ENCODE results near the gene ZIC4.

DNA sequence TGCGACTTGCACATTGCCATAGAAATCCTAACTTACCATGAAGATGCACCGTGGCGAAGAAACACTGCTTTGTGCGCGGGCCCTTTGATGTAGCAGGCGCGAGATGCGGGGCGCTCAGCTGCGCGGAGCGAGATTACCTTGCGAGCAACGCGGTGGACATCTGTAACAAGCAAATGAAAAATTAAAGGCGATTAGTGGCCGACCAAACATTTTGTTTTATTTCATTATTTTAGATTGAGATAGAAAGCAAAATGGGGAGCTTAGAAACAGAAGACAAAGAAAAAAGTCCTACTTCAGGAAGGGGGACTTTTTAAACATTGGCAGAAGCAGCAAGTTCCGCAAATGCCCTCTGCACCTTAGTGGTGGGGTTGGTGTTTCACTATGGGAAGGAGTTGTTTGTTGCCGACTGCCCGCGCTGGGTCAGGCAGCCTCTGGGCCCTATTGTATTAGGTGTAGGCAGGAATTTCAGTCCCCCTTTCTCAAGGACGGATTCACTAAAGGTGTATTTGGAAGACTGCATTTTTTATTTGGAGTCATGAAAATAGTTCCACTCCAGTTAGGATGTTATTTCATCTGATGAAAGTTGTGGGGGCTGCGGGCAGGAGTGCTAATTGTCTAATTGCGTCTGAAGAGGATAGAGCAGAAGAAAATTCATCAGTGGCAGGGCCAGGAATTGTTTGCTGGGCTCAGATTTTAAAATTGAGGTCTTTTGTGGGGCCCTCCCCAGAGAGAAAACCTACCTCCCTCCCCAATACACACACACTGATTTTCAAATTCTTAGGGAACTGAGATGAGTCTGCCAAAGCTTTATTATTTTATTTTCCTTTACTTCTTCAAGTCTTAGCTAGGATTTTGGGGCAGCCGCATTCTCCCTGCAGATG lies 17.4 kb downstream of the ZIC4 start:
- TF ChIP-seq, protein P1, sequence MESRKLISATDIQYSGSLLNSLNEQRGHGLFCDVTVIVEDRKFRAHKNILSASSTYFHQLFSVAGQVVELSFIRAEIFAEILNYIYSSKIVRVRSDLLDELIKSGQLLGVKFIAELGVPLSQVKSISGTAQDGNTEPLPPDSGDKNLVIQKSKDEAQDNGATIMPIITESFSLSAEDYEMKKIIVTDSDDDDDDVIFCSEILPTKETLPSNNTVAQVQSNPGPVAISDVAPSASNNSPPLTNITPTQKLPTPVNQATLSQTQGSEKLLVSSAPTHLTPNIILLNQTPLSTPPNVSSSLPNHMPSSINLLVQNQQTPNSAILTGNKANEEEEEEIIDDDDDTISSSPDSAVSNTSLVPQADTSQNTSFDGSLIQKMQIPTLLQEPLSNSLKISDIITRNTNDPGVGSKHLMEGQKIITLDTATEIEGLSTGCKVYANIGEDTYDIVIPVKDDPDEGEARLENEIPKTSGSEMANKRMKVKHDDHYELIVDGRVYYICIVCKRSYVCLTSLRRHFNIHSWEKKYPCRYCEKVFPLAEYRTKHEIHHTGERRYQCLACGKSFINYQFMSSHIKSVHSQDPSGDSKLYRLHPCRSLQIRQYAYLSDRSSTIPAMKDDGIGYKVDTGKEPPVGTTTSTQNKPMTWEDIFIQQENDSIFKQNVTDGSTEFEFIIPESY (IDR thresholded peaks at IDR 0.05) = no peak
- TF ChIP-seq, protein P2, sequence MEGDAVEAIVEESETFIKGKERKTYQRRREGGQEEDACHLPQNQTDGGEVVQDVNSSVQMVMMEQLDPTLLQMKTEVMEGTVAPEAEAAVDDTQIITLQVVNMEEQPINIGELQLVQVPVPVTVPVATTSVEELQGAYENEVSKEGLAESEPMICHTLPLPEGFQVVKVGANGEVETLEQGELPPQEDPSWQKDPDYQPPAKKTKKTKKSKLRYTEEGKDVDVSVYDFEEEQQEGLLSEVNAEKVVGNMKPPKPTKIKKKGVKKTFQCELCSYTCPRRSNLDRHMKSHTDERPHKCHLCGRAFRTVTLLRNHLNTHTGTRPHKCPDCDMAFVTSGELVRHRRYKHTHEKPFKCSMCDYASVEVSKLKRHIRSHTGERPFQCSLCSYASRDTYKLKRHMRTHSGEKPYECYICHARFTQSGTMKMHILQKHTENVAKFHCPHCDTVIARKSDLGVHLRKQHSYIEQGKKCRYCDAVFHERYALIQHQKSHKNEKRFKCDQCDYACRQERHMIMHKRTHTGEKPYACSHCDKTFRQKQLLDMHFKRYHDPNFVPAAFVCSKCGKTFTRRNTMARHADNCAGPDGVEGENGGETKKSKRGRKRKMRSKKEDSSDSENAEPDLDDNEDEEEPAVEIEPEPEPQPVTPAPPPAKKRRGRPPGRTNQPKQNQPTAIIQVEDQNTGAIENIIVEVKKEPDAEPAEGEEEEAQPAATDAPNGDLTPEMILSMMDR (IDR thresholded peaks at IDR 0.05; ENCODE audit: low read depth, low read length, missing input control) = no peak
- TF ChIP-seq, protein P3, sequence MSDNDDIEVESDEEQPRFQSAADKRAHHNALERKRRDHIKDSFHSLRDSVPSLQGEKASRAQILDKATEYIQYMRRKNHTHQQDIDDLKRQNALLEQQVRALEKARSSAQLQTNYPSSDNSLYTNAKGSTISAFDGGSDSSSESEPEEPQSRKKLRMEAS (IDR thresholded peaks at IDR 0.05) = no peak
- TF ChIP-seq, protein P4, sequence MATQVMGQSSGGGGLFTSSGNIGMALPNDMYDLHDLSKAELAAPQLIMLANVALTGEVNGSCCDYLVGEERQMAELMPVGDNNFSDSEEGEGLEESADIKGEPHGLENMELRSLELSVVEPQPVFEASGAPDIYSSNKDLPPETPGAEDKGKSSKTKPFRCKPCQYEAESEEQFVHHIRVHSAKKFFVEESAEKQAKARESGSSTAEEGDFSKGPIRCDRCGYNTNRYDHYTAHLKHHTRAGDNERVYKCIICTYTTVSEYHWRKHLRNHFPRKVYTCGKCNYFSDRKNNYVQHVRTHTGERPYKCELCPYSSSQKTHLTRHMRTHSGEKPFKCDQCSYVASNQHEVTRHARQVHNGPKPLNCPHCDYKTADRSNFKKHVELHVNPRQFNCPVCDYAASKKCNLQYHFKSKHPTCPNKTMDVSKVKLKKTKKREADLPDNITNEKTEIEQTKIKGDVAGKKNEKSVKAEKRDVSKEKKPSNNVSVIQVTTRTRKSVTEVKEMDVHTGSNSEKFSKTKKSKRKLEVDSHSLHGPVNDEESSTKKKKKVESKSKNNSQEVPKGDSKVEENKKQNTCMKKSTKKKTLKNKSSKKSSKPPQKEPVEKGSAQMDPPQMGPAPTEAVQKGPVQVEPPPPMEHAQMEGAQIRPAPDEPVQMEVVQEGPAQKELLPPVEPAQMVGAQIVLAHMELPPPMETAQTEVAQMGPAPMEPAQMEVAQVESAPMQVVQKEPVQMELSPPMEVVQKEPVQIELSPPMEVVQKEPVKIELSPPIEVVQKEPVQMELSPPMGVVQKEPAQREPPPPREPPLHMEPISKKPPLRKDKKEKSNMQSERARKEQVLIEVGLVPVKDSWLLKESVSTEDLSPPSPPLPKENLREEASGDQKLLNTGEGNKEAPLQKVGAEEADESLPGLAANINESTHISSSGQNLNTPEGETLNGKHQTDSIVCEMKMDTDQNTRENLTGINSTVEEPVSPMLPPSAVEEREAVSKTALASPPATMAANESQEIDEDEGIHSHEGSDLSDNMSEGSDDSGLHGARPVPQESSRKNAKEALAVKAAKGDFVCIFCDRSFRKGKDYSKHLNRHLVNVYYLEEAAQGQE (IDR thresholded peaks at IDR 0.05) = no peak
- TF ChIP-seq, protein P5, sequence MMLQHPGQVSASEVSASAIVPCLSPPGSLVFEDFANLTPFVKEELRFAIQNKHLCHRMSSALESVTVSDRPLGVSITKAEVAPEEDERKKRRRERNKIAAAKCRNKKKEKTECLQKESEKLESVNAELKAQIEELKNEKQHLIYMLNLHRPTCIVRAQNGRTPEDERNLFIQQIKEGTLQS (IDR thresholded peaks at IDR 0.05) = no peak
